ENCODE results near the gene BCAR3.

BCAR3 gene

DNA sequence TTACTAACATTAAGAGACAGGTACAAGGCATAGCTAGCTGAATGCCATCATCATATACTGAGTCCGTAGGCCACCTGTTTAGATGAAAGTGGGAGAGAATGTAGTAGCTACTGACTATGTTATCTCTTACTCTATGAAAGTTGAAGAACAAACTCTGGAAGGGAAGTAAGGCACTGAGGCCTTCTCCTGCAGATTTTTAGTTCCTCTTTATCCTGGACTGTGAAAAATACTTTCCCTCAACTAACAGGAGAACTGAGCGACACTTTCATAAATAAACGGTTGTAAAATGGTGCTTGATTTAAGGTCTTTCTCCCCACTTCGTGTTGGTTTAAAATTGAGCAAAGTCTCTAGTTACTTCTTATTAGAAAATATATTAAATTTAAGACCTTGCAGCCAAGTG, 131.8 kb downstream of the BCAR3 start:
- WGBS (ENCODE audit: extremely low coverage, insufficient coverage, insufficient read length), result no CpG with 5 or more reads among the region's 4 CpGs
- H3K4me3 ChIP-seq (ENCODE audit: low read depth, low read length), result no peak overlapping the region
- no peak overlapping the region for H3K23ac ChIP-seq (ENCODE audit: low read length)
- no peaks in the 10 kb centered on the region for H3K27me3 ChIP-seq (ENCODE audit: insufficient read depth, low read length)
- no peaks in the 10 kb centered on the region for H3K79me1 ChIP-seq (ENCODE audit: low read length)
- no peak overlapping the region for H3K4me2 ChIP-seq (ENCODE audit: low read length)
- H4K12ac ChIP-seq (ENCODE audit: low read depth, low read length), result no peak overlapping the region
- H2BK5ac ChIP-seq (ENCODE audit: low read depth, low read length, poor library complexity), result no peak overlapping the region
- H3K14ac ChIP-seq (ENCODE audit: low read length), result no peak overlapping the region
- no peak overlapping the region for H2AK5ac ChIP-seq (ENCODE audit: low read length)
- DNase-seq, result no peak
- no peak overlapping the region for H2BK12ac ChIP-seq (ENCODE audit: low read length)
- H3K4ac ChIP-seq (ENCODE audit: low read depth, low read length), result no peak overlapping the region
- H3K18ac ChIP-seq (ENCODE audit: low read length), result no peak overlapping the region
- peaks cover 10 to 28% of the 10 kb centered on the region in 2 experiments for H3K36me3 ChIP-seq (ENCODE audit: control insufficient read depth in 1 of 2, insufficient read depth in 2 of 2, low read length in 2 of 2)
- no peaks in the 10 kb centered on the region for H3K9me3 ChIP-seq (ENCODE audit: insufficient read depth, low read depth, low read length)
- H3K27ac ChIP-seq (ENCODE audit: low read depth, low read length), result no peak overlapping the region
- H4K91ac ChIP-seq (ENCODE audit: low read depth, low read length), result no peak overlapping the region
- H2BK120ac ChIP-seq (ENCODE audit: insufficient read depth, low read length, poor library complexity), result no peak overlapping the region
- no peak overlapping the region for H2AFZ ChIP-seq (ENCODE audit: insufficient read depth, low read length, poor library complexity)
- H3K4me1 ChIP-seq (ENCODE audit: control insufficient read depth in 1 of 2, insufficient read depth in 2 of 2, low read length in 2 of 2), result peaks cover 0 to 2% of the 10 kb centered on the region in 2 experiments
- H3K79me2 ChIP-seq (ENCODE audit: control insufficient read depth, insufficient read depth, low read length, poor library complexity), result no peaks in the 10 kb centered on the region
- H3K9ac ChIP-seq (ENCODE audit: low read length), result no peak overlapping the region
- H4K8ac ChIP-seq (ENCODE audit: low read depth, low read length), result no peak overlapping the region

DNA sequence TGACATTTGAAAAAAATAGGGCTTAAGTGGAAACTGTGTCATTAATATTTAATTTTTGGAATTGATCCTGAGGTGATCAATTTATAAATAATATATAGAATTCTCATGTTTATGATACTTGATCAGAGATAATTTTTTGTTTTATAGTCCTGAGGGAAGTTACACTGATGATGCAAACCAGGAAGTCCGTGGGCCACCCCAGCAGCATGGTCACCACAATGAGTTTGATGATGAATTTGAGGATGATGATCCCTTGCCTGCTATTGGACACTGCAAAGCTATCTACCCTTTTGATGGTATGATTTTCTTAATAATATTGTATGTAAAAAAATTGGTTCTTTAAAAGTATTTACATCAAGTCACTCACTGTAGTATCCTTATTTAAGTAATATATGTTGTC, 132.5 kb downstream of the BCAR3 start:
- H3K27ac ChIP-seq (ENCODE audit: low read depth, low read length), result no peak overlapping the region
- no peak overlapping the region for H4K8ac ChIP-seq (ENCODE audit: low read depth, low read length)
- H3K23ac ChIP-seq (ENCODE audit: low read length), result no peak overlapping the region
- H3K79me1 ChIP-seq (ENCODE audit: low read length), result no peaks in the 10 kb centered on the region
- H3K9me3 ChIP-seq (ENCODE audit: insufficient read depth, low read depth, low read length), result no peaks in the 10 kb centered on the region
- no peak for DNase-seq
- no peak overlapping the region for H2BK120ac ChIP-seq (ENCODE audit: insufficient read depth, low read length, poor library complexity)
- no CpG with 5 or more reads among the region's 1 CpG for WGBS (ENCODE audit: extremely low coverage, insufficient coverage, insufficient read length)
- no peak overlapping the region for H4K12ac ChIP-seq (ENCODE audit: low read depth, low read length)
- no peak overlapping the region for H2AFZ ChIP-seq (ENCODE audit: insufficient read depth, low read length, poor library complexity)
- no peak overlapping the region for H4K91ac ChIP-seq (ENCODE audit: low read depth, low read length)
- H3K14ac ChIP-seq (ENCODE audit: low read length), result no peak overlapping the region
- no peak overlapping the region for H3K4me2 ChIP-seq (ENCODE audit: low read length)
- H2AK5ac ChIP-seq (ENCODE audit: low read length), result no peak overlapping the region
- peaks cover 10 to 27% of the 10 kb centered on the region in 2 experiments for H3K36me3 ChIP-seq (ENCODE audit: control insufficient read depth in 1 of 2, insufficient read depth in 2 of 2, low read length in 2 of 2)
- peaks cover 0 to 2% of the 10 kb centered on the region in 2 experiments for H3K4me1 ChIP-seq (ENCODE audit: control insufficient read depth in 1 of 2, insufficient read depth in 2 of 2, low read length in 2 of 2)
- H2BK12ac ChIP-seq (ENCODE audit: low read length), result no peak overlapping the region
- no peak overlapping the region for H3K4ac ChIP-seq (ENCODE audit: low read depth, low read length)
- no peak overlapping the region for H3K18ac ChIP-seq (ENCODE audit: low read length)
- H3K4me3 ChIP-seq (ENCODE audit: low read depth, low read length), result no peak overlapping the region
- no peaks in the 10 kb centered on the region for H3K79me2 ChIP-seq (ENCODE audit: control insufficient read depth, insufficient read depth, low read length, poor library complexity)
- H2BK5ac ChIP-seq (ENCODE audit: low read depth, low read length, poor library complexity), result no peak overlapping the region
- H3K27me3 ChIP-seq (ENCODE audit: insufficient read depth, low read length), result no peaks in the 10 kb centered on the region
- H3K9ac ChIP-seq (ENCODE audit: low read length), result no peak overlapping the region

DNA sequence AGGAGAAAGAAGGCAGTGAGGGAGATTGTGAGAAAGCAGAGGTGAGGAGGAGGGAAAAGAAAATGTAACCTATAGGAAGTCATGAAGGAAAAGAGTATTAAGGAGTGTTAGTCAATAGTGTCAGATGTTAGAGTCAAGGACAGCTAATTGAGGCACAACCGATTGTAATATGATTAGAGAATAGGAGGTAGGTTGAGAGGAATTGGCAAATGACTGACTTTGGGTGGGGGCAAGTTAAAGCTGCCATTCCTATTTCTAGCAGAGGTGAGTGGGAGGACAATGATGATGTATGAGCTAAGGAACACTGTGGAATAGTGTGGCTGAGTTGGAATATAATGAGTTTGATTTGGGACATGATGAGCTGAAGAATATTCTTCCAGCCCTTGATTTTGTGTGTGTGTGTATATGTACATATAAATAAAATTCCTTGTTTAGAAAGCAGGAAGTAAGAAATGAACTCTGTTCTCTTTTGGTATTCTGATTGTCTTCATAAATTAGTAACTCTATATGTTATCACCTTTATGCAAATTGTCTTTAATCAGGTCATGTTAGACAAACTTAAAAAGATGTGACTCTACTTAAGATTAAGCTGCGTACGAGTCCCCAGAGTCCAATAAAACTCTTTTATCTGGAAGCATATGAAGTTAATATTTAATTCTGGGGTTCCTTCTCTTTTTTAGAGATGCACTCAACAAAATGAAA, 135.3 kb downstream of the BCAR3 start:
- Histone ChIP-seq H3K79me1 (ENCODE audit: low read length) (no peaks in the 10 kb centered on the region), H2BK120ac (ENCODE audit: insufficient read depth, low read length, poor library complexity) (no peak overlapping the region), H3K27ac (ENCODE audit: low read depth, low read length) (no peak overlapping the region), H3K23ac (ENCODE audit: low read length) (no peak overlapping the region), H3K18ac (ENCODE audit: low read length) (no peak overlapping the region), H3K4ac (ENCODE audit: low read depth, low read length) (no peak overlapping the region), H3K79me2 (ENCODE audit: control insufficient read depth, insufficient read depth, low read length, poor library complexity) (no peaks in the 10 kb centered on the region), H3K9ac (ENCODE audit: low read length) (no peak overlapping the region), H3K14ac (ENCODE audit: low read length) (no peak overlapping the region), H3K36me3 (ENCODE audit: control insufficient read depth in 1 of 2, insufficient read depth in 2 of 2, low read length in 2 of 2) (peaks cover 10 to 18% of the 10 kb centered on the region in 2 experiments), H3K9me3 (ENCODE audit: insufficient read depth, low read depth, low read length) (no peaks in the 10 kb centered on the region), H3K4me3 (ENCODE audit: low read depth, low read length) (no peak overlapping the region), H2BK12ac (ENCODE audit: low read length) (no peak overlapping the region), H4K91ac (ENCODE audit: low read depth, low read length) (no peak overlapping the region), H4K12ac (ENCODE audit: low read depth, low read length) (no peak overlapping the region), H2AK5ac (ENCODE audit: low read length) (no peak overlapping the region), H3K27me3 (ENCODE audit: insufficient read depth, low read length) (no peaks in the 10 kb centered on the region), H3K4me2 (ENCODE audit: low read length) (no peak overlapping the region), H3K4me1 (ENCODE audit: control insufficient read depth in 1 of 2, insufficient read depth in 2 of 2, low read length in 2 of 2) (no peaks in the 10 kb centered on the region), H2AFZ (ENCODE audit: insufficient read depth, low read length, poor library complexity) (no peak overlapping the region), H4K8ac (ENCODE audit: low read depth, low read length) (no peak overlapping the region), H2BK5ac (ENCODE audit: low read depth, low read length, poor library complexity) (no peak overlapping the region)
- no CpG with 5 or more reads among the region's 3 CpGs for WGBS (ENCODE audit: extremely low coverage, insufficient coverage, insufficient read length)
- DNase-seq, result no peak

DNA sequence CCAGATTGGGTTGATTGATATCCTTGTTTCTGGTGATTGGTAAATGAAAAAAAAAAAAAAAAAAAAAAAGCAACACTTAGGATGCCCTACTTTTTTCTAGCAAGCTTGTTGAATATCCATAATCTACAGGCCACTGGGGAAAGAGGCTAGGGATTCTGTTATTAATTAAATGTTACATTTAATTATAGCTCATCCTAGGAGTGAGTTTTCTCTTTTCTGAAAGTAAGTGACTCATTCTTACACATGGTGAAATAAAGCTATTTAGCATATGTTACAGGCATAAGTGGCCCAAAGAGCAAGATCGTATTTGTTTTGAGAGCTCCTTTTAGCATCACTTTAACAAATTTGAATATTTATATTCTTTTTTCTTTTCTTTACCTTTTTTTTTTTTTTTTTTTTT, 139.2 kb downstream of the BCAR3 start:
- H3K4me3 ChIP-seq (ENCODE audit: low read depth, low read length), result no peak overlapping the region
- H2BK5ac ChIP-seq (ENCODE audit: low read depth, low read length, poor library complexity), result no peak overlapping the region
- H3K18ac ChIP-seq (ENCODE audit: low read length), result no peak overlapping the region
- H3K14ac ChIP-seq (ENCODE audit: low read length), result no peak overlapping the region
- H3K4me2 ChIP-seq (ENCODE audit: low read length), result no peak overlapping the region
- no peak overlapping the region for H2AFZ ChIP-seq (ENCODE audit: insufficient read depth, low read length, poor library complexity)
- no peaks in the 10 kb centered on the region for H3K4me1 ChIP-seq (ENCODE audit: control insufficient read depth in 1 of 2, insufficient read depth in 2 of 2, low read length in 2 of 2)
- no peak overlapping the region for H3K23ac ChIP-seq (ENCODE audit: low read length)
- H4K91ac ChIP-seq (ENCODE audit: low read depth, low read length), result no peak overlapping the region
- no peak overlapping the region for H2BK12ac ChIP-seq (ENCODE audit: low read length)
- H3K27me3 ChIP-seq (ENCODE audit: insufficient read depth, low read length), result no peaks in the 10 kb centered on the region
- peaks cover 4% of the 10 kb centered on the region in 2 experiments for H3K36me3 ChIP-seq (ENCODE audit: control insufficient read depth in 1 of 2, insufficient read depth in 2 of 2, low read length in 2 of 2)
- H3K27ac ChIP-seq (ENCODE audit: low read depth, low read length), result no peak overlapping the region
- no peak overlapping the region for H4K12ac ChIP-seq (ENCODE audit: low read depth, low read length)
- no CpG with 5 or more reads among the region's 1 CpG for WGBS (ENCODE audit: extremely low coverage, insufficient coverage, insufficient read length)
- H3K9me3 ChIP-seq (ENCODE audit: insufficient read depth, low read depth, low read length), result no peaks in the 10 kb centered on the region
- H2BK120ac ChIP-seq (ENCODE audit: insufficient read depth, low read length, poor library complexity), result no peak overlapping the region
- H4K8ac ChIP-seq (ENCODE audit: low read depth, low read length), result no peak overlapping the region
- H3K79me2 ChIP-seq (ENCODE audit: control insufficient read depth, insufficient read depth, low read length, poor library complexity), result no peaks in the 10 kb centered on the region
- no peak overlapping the region for H2AK5ac ChIP-seq (ENCODE audit: low read length)
- H3K9ac ChIP-seq (ENCODE audit: low read length), result no peak overlapping the region
- H3K79me1 ChIP-seq (ENCODE audit: low read length), result no peaks in the 10 kb centered on the region
- H3K4ac ChIP-seq (ENCODE audit: low read depth, low read length), result no peak overlapping the region
- DNase-seq, result no peak
